Lower leg skin (tissue), 4 donors: Measurements from ENCODE around the gene SOX1. TPM values are rescaled to one million over a fixed set of nuclear protein-coding genes. Genes with fewer than 3 reads are reported as not detected.

Source experiments
- DNase-seq, 2 donors: peaks; one replicate each; pipeline ENCODE4 v3.0.0-alpha.2; 2019; ENCODE audit warnings: low spot score in 2 of 2
- H3K4me3 ChIP-seq: fragments of 200-600 bp; sonication (generic); 2 replicates; pipeline ENCODE4 v1.5.1; 2017; ENCODE audit warnings: mild to moderate bottlenecking, low read depth; ENCODE audit not compliant: poor library complexity, severe bottlenecking
- CTCF ChIP-seq, 3 donors: fragments of 450-650 bp; IDR thresholded peaks; one replicate each; pipeline ENCODE4 v1.5.1; 2016; ENCODE audit warnings: antibody characterized with exemption in 3 of 3, mild to moderate bottlenecking in 3 of 3, moderate library complexity in 2 of 3
- POLR2A ChIP-seq, 2 donors: fragments of 450-650 bp; IDR thresholded peaks; one replicate each; pipeline ENCODE4 v1.6.1; 2016 to 2017; ENCODE audit warnings: antibody characterized with exemption in 2 of 2, mild to moderate bottlenecking in 1 of 2, moderate library complexity in 1 of 2
- WGBS, 2 donors: methylation state at CpG; one replicate each; pipeline ENCODE4 v1.1.5; 2018; 5-methylcytosine and 5-hydroxymethylcytosine counted together
- intact Hi-C: fragments of 100-400 bp; cut with DNase I; formaldehyde crosslinking; loops from one replicate; pipeline ENCODE4 v1.15.0; 2023; ENCODE audit warnings: low total_unique reads
- total RNA-seq, 4 donors: library from RNA; depleted of rRNA; stranded (reverse); fragments of >200 nt; gene quantifications; one replicate each; pipeline ENCODE4 v1.1.0, GENCODE V29; 2016

The SOX1 gene
- total RNA-seq, 4 donors from 2014 or later = 0.10 to 0.29 (median 0.13) TPM; not detected in 1

GRCh38 chr13:112105244-112105681 is 38.3 kb downstream of the SOX1 start:
- 1 to 2% methylated on average over 30 to 34 of the region's 35 CpGs for WGBS, 2 donors
- TF ChIP-seq CTCF (IDR thresholded peaks at IDR 0.05) (no peak), POLR2A (IDR thresholded peaks at IDR 0.05) (no peak)
- intact Hi-C loops = no loop called here
- H3K4me3 ChIP-seq = no peak overlapping the region
- no peak for DNase-seq

- H3K4me3 ChIP-seq = no peak overlapping the region
- intact Hi-C loops = no loop called here
- WGBS, 2 donors = 7 to 12% methylated on average over 21 of the region's 21 CpGs
- DNase-seq = no peak
- no peak for TF ChIP-seq POLR2A (IDR thresholded peaks at IDR 0.05)
- no peak for TF ChIP-seq CTCF (IDR thresholded peaks at IDR 0.05)
Measured at GRCh38 chr13:112105892-112106291, 38.9 kb downstream of the SOX1 start.

- no peak for DNase-seq
- no peak overlapping the region for H3K4me3 ChIP-seq
- WGBS, 2 donors = 8 to 13% methylated on average over 36 of the region's 36 CpGs
- TF ChIP-seq CTCF (IDR thresholded peaks at IDR 0.05) = no peak
- TF ChIP-seq POLR2A (IDR thresholded peaks at IDR 0.05) = no peak
- intact Hi-C loops = no loop called here
Measured at GRCh38 chr13:112106478-112107141, 39.7 kb downstream of the SOX1 start.

GRCh38 chr13:112107289-112107688 is 40.3 kb downstream of the SOX1 start:
- no peak for DNase-seq
- intact Hi-C loops = no loop called here
- WGBS, 2 donors = 26 to 35% methylated on average over 15 to 18 of the region's 18 CpGs
- H3K4me3 ChIP-seq = no peak overlapping the region
- no peak for TF ChIP-seq POLR2A (IDR thresholded peaks at IDR 0.05)
- TF ChIP-seq CTCF (IDR thresholded peaks at IDR 0.05) = no peak

- H3K4me3 ChIP-seq = no peak overlapping the region
- no peak for DNase-seq
- no peak for TF ChIP-seq CTCF (IDR thresholded peaks at IDR 0.05)
- TF ChIP-seq POLR2A (IDR thresholded peaks at IDR 0.05) = no peak
- intact Hi-C loops = no loop called here
Measured at GRCh38 chr13:112110479-112110878, 43.5 kb downstream of the SOX1 start.
